HG03442 (cell line): ENCODE data around the gene CETP.
"Not testable (repeated sequence)": the region's sequence is repeated elsewhere in the genome, so short reads cannot be mapped to it uniquely, and the experiment has no call there.

Source experiments
- ATAC-seq: cut with Tn5 transposase; IDR thresholded peaks from one replicate; pipeline ENCODE4 v1.9.1; 2021; ENCODE audit warnings: mild to moderate bottlenecking, moderate library complexity; ENCODE audit not compliant: unreplicated experiment

Gene CETP

GRCh38 chr16:56995136-56995805 lies 33.5 kb downstream of the CETP start:
- no peak for ATAC-seq

GRCh38 chr16:56997264-56997663 lies 35.5 kb downstream of the CETP start:
- ATAC-seq: no peak

- no peak for ATAC-seq
These were observed 36.2 kb downstream of the CETP start for GRCh38 chr16:56997931-56998330.

GRCh38 chr16:56998352-56998751 lies 36.6 kb downstream of the CETP start:
- no peak for ATAC-seq

- ATAC-seq: no peak
These were observed 37.1 kb downstream of the CETP start for GRCh38 chr16:56998861-56999260.

- no peak for ATAC-seq
These were observed 37.9 kb downstream of the CETP start for GRCh38 chr16:56999409-57000270.

GRCh38 chr16:57000271-57001025 lies 38.7 kb downstream of the CETP start:
- ATAC-seq: peak; percentile 52

- no peak for ATAC-seq
These were observed 39.4 kb downstream of the CETP start for GRCh38 chr16:57001026-57001679.

- no peak for ATAC-seq
These were observed 42.0 kb downstream of the CETP start for GRCh38 chr16:57003439-57004386.

GRCh38 chr16:57004387-57005250 lies 42.9 kb downstream of the CETP start:
- ATAC-seq: no peak

- not testable (repeated sequence) for ATAC-seq
These were observed 43.8 kb downstream of the CETP start for GRCh38 chr16:57005597-57005996.

GRCh38 chr16:57007050-57007449 lies 45.3 kb downstream of the CETP start:
- ATAC-seq: no peak

- no peak for ATAC-seq
These were observed 45.8 kb downstream of the CETP start for GRCh38 chr16:57007530-57007929.

- ATAC-seq: no peak
These were observed 46.7 kb downstream of the CETP start for GRCh38 chr16:57008440-57008839.

- no peak for ATAC-seq
These were observed 48.0 kb downstream of the CETP start for GRCh38 chr16:57009643-57010170.

GRCh38 chr16:57012353-57012752 lies 50.6 kb downstream of the CETP start:
- no peak for ATAC-seq

- ATAC-seq: no peak
These were observed 51.5 kb downstream of the CETP start for GRCh38 chr16:57013229-57013628.

- ATAC-seq: no peak
These were observed 52.2 kb downstream of the CETP start for GRCh38 chr16:57013902-57014301.

GRCh38 chr16:57016301-57016700 lies 54.6 kb downstream of the CETP start:
- ATAC-seq: no peak
